ENCODE results near the gene ACOT11.

ACOT11 gene

GRCh38 chr1:54572542-54572850, 24.5 kb downstream of the ACOT11 start:
- POLR2A ChIA-PET: no interaction called here
- TF ChIP-seq CTCF (IDR thresholded peaks at IDR 0.05; ENCODE audit: insufficient read depth, low read length, missing control alignments): no peak
- CTCF ChIA-PET: no interaction called here
- no peak overlapping the region for H3K4me3 ChIP-seq (ENCODE audit: low read depth, low read length)
- no peak for DNase-seq (ENCODE audit: low read depth, low spot score)

- no peak for TF ChIP-seq CTCF (IDR thresholded peaks at IDR 0.05; ENCODE audit: insufficient read depth, low read length, missing control alignments)
- CTCF ChIA-PET: interaction anchor here (0.8 kb wide), 2 partner anchors 18 to 26 kb away, joined by 3 read pairs; partner anchors contain the start of gene ACOT11
- POLR2A ChIA-PET: no interaction called here
- no peak for DNase-seq (ENCODE audit: low read depth, low spot score)
- H3K4me3 ChIP-seq (ENCODE audit: low read depth, low read length): no peak overlapping the region
Observed at GRCh38 chr1:54574158-54574778, 26.2 kb downstream of the ACOT11 start.

- no peak for DNase-seq (ENCODE audit: low read depth, low spot score)
- POLR2A ChIA-PET: no interaction called here
- no peak overlapping the region for H3K4me3 ChIP-seq (ENCODE audit: low read depth, low read length)
- CTCF ChIA-PET: no interaction called here
- TF ChIP-seq CTCF (IDR thresholded peaks at IDR 0.05; ENCODE audit: insufficient read depth, low read length, missing control alignments): no peak
Observed at GRCh38 chr1:54575161-54575560, 27.1 kb downstream of the ACOT11 start.

- no peak overlapping the region for H3K4me3 ChIP-seq (ENCODE audit: low read depth, low read length)
- ChIA-PET CTCF (no interaction called here), POLR2A (no interaction called here)
- TF ChIP-seq CTCF (IDR thresholded peaks at IDR 0.05; ENCODE audit: insufficient read depth, low read length, missing control alignments): no peak
- no peak for DNase-seq (ENCODE audit: low read depth, low spot score)
Observed at GRCh38 chr1:54575605-54576290, 27.7 kb downstream of the ACOT11 start.

GRCh38 chr1:54577612-54578011, 29.6 kb downstream of the ACOT11 start:
- no peak overlapping the region for H3K4me3 ChIP-seq (ENCODE audit: low read depth, low read length)
- POLR2A ChIA-PET: no interaction called here
- no peak for DNase-seq (ENCODE audit: low read depth, low spot score)
- CTCF ChIA-PET: no interaction called here
- no peak for TF ChIP-seq CTCF (IDR thresholded peaks at IDR 0.05; ENCODE audit: insufficient read depth, low read length, missing control alignments)

GRCh38 chr1:54579337-54579781, 31.3 kb downstream of the ACOT11 start:
- DNase-seq (ENCODE audit: low read depth, low spot score): no peak
- TF ChIP-seq CTCF (IDR thresholded peaks at IDR 0.05; ENCODE audit: insufficient read depth, low read length, missing control alignments): no peak
- H3K4me3 ChIP-seq (ENCODE audit: low read depth, low read length): no peak overlapping the region
- CTCF ChIA-PET: interaction anchor here (1.4 kb wide), 1 partner anchor 9 kb away, joined by 4 read pairs; no protein-coding TSS in a partner anchor
- POLR2A ChIA-PET: no interaction called here

Measured in AG04449 (cell line).